Osteoblast (primary cell): ENCODE data around the gene DUSP14. TPM values are rescaled to one million over a fixed set of nuclear protein-coding genes. Genes with fewer than 3 reads are reported as not detected.
A peak's percentile ranks its signal among the peaks of the same experiment; 100 is the strongest.

ENCODE experiments used
- DNase-seq: peaks from one replicate; pipeline ENCODE4 v3.0.0; 2011; ENCODE audit warnings: low spot score, mixed read lengths; ENCODE audit not compliant: insufficient read length; ENCODE audit errors: missing footprints
- H2AFZ ChIP-seq: 2 replicates; pipeline ENCODE4 v1.6.0; 2011; ENCODE audit warnings: mild to moderate bottlenecking, low read length
- H3K27ac ChIP-seq: 2 replicates; pipeline ENCODE4 v1.5.1; 2011; ENCODE audit warnings: mild to moderate bottlenecking, low read depth, low read length, moderate library complexity
- H3K27me3 ChIP-seq: 2 replicates; pipeline ENCODE4 v1.6.0; 2012; ENCODE audit warnings: mild to moderate bottlenecking, control low read depth, inconsistent platforms, low read length, moderate library complexity; ENCODE audit not compliant: insufficient read depth
- H3K36me3 ChIP-seq: 2 replicates; pipeline ENCODE4 v1.5.1; 2011; ENCODE audit warnings: mild to moderate bottlenecking, low read length, control low read depth, moderate library complexity; ENCODE audit not compliant: insufficient read depth
- H3K4me1 ChIP-seq: 2 replicates; pipeline ENCODE4 v1.5.1; 2011; ENCODE audit warnings: mild to moderate bottlenecking, low read length, control low read depth, moderate library complexity; ENCODE audit not compliant: insufficient read depth
- H3K4me2 ChIP-seq: 2 replicates; pipeline ENCODE4 v1.6.0; 2011; ENCODE audit warnings: mild to moderate bottlenecking, low read length; ENCODE audit not compliant: insufficient read depth
- H3K4me3 ChIP-seq: fragments of 200-600 bp; sonication (generic); 3 replicates; pipeline ENCODE4 v1.5.1; 2012; ENCODE audit warnings: mild to moderate bottlenecking, low read length, inconsistent platforms; ENCODE audit not compliant: insufficient read depth
- H3K79me2 ChIP-seq: 2 replicates; pipeline ENCODE4 v1.6.0; 2012; ENCODE audit warnings: mild to moderate bottlenecking, low read length, control low read depth, inconsistent platforms; ENCODE audit not compliant: insufficient read depth
- H3K9me3 ChIP-seq: 2 replicates; pipeline ENCODE4 v1.5.1; 2011; ENCODE audit warnings: low read depth, low read length, control low read depth
- H4K20me1 ChIP-seq: 2 replicates; pipeline ENCODE4 v1.6.0; 2012; ENCODE audit warnings: mild to moderate bottlenecking, low read length, control low read depth; ENCODE audit not compliant: insufficient read depth
- total RNA-seq: library from RNA; depleted of rRNA; stranded (reverse); fragments of >200 nt; gene quantifications from 2 replicates; pipeline ENCODE4 v1.2.3, GENCODE V29; 2012
- TF ChIP-seq, protein P1 (sequence below): IDR thresholded peaks from 2 replicates; pipeline ENCODE4 v1.5.1; 2011; ENCODE audit warnings: mild to moderate bottlenecking, low read depth, low read length, moderate library complexity; ENCODE audit errors: extremely low read depth

DUSP14 gene
- total RNA-seq, 1 donor = 97.7 TPM

DNA sequence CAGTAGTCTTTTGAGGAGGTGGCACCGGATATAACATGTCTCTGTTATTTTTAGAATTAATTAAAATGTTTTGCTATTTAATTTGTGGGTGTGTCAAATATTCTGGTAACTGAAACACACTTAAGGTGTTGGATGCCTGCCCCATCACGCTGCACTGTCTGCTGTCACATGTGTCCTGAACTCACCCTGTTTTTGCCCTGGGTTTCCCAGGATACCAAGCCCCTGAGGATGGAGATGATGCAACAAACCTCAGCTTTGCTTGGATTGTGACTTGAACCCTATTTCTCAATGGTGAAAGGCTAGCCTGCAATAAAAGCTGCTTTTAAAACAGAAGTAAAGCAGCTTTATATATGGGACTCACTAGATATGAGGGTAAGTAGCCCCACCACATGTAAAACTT is 11.5 kb upstream of the DUSP14 start:
- H3K4me3 ChIP-seq = no peak overlapping the region
- H3K79me2 ChIP-seq = no peaks in the 10 kb centered on the region
- H3K36me3 ChIP-seq = peaks cover 33% of the 10 kb centered on the region
- H2AFZ ChIP-seq = no peak overlapping the region
- H3K27ac ChIP-seq = peak overlapping the region; percentile 84
- DNase-seq = no peak
- no peaks in the 10 kb centered on the region for H3K9me3 ChIP-seq
- TF ChIP-seq, protein P1, sequence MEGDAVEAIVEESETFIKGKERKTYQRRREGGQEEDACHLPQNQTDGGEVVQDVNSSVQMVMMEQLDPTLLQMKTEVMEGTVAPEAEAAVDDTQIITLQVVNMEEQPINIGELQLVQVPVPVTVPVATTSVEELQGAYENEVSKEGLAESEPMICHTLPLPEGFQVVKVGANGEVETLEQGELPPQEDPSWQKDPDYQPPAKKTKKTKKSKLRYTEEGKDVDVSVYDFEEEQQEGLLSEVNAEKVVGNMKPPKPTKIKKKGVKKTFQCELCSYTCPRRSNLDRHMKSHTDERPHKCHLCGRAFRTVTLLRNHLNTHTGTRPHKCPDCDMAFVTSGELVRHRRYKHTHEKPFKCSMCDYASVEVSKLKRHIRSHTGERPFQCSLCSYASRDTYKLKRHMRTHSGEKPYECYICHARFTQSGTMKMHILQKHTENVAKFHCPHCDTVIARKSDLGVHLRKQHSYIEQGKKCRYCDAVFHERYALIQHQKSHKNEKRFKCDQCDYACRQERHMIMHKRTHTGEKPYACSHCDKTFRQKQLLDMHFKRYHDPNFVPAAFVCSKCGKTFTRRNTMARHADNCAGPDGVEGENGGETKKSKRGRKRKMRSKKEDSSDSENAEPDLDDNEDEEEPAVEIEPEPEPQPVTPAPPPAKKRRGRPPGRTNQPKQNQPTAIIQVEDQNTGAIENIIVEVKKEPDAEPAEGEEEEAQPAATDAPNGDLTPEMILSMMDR = no peak
- peaks cover 35% of the 10 kb centered on the region for H3K4me1 ChIP-seq
- H3K27me3 ChIP-seq = no peaks in the 10 kb centered on the region
- H4K20me1 ChIP-seq = no peaks in the 10 kb centered on the region
- H3K4me2 ChIP-seq = no peak overlapping the region

DNA sequence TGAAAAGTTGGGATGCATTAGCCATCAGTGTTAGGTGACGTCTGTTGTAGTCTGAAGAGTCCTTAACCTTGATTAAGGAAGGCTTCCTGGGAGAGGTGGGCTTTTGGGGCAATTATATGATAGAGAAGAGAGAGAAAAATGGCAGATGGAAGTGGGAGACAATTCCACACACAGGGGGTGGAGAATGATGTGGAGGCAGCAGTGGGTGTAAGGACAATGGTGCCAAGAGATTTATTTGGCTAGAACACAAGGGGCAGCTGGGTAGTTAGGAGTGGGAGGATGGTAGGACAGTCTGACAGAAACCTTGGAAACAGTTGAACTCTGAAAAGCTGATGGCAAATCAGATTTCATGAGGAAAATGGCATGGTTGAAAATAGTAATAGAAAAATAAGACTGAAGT is 10.7 kb upstream of the DUSP14 start:
- Histone ChIP-seq H3K36me3 (peaks cover 27% of the 10 kb centered on the region), H3K27me3 (no peaks in the 10 kb centered on the region), H2AFZ (no peak overlapping the region), H3K4me1 (peaks cover 42% of the 10 kb centered on the region), H3K79me2 (no peaks in the 10 kb centered on the region), H3K4me3 (no peak overlapping the region), H3K27ac (peak overlapping the region; percentile 84), H3K9me3 (no peaks in the 10 kb centered on the region), H3K4me2 (no peak overlapping the region), H4K20me1 (no peaks in the 10 kb centered on the region)
- no peak for DNase-seq
- TF ChIP-seq, protein P1 = no peak

DNA sequence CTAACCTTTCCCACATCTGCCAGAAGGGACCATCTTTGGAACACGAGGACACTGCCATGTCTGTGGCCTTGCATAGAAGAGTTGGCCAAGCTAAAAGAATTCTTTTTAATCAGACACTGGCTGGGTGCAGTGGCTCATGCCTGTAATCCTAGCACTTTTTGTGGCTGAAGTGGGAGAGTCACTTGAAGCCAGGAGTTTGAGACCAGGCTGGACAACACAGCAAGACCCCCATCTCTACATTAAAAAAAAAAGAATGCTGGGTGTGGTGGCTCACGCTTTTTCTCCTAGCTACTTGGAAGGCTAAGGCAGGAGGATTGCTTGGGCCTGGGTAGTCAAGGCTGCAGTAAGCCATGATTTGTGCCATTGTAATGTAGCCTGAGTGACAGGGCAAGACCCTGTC is 9.3 kb upstream of the DUSP14 start:
- Histone ChIP-seq H3K36me3 (peaks cover 17% of the 10 kb centered on the region), H3K79me2 (no peaks in the 10 kb centered on the region), H3K4me3 (no peak overlapping the region), H2AFZ (no peak overlapping the region), H3K27me3 (no peaks in the 10 kb centered on the region), H3K9me3 (no peaks in the 10 kb centered on the region), H3K4me1 (peaks cover 42% of the 10 kb centered on the region), H4K20me1 (no peaks in the 10 kb centered on the region), H3K27ac (no peak overlapping the region), H3K4me2 (no peak overlapping the region)
- DNase-seq = no peak
- TF ChIP-seq, protein P1 = no peak

DNA sequence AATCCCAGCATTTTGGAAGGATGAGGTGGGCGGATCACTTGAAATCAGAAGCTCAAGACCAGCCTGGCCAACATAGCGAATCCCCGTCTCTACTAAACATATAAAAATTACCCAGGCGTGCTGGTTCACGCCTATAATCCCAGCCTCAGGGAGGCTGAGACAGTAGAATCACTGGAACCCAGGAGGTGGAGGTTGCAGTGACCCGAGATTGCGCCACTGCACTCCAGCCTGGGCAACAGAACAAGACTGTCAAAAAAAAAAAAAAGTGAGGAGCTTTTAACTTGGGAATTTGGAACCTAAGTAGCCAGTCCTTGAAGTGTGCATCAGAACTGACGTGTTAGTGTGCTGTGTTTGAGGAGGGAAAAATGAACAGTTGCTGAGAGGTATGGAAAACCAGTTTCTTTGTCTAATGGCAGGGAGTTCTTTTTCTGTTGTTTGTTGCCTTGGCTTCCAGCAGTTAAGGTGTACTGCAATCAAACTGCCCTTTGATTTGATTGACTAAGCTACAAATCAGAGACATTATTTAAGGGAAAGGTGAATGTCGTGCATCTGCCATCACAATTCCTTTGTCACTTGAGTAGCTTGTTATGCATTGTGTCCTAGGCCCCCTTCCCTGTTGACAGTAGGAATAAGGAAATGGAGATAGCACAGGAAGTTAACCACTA is 8.6 kb upstream of the DUSP14 start:
- Histone ChIP-seq H3K9me3 (no peaks in the 10 kb centered on the region), H3K36me3 (peaks cover 13% of the 10 kb centered on the region), H3K4me1 (peaks cover 36% of the 10 kb centered on the region), H3K27me3 (no peaks in the 10 kb centered on the region), H3K4me2 (no peak overlapping the region), H3K4me3 (no peak overlapping the region), H3K27ac (no peak overlapping the region), H2AFZ (no peak overlapping the region), H3K79me2 (no peaks in the 10 kb centered on the region), H4K20me1 (no peaks in the 10 kb centered on the region)
- DNase-seq = no peak
- TF ChIP-seq, protein P1 = no peak
